GM03348 (cell line): Measurements from ENCODE around the gene ABHD12.
"Not testable (repeated sequence)": the region's sequence is repeated elsewhere in the genome, so short reads cannot be mapped to it uniquely, and the experiment has no call there.

ENCODE experiments used
- DNase-seq: peaks from one replicate; pipeline ENCODE4 v3.0.0; 2012; ENCODE audit warnings: low spot score

Gene ABHD12

DNA sequence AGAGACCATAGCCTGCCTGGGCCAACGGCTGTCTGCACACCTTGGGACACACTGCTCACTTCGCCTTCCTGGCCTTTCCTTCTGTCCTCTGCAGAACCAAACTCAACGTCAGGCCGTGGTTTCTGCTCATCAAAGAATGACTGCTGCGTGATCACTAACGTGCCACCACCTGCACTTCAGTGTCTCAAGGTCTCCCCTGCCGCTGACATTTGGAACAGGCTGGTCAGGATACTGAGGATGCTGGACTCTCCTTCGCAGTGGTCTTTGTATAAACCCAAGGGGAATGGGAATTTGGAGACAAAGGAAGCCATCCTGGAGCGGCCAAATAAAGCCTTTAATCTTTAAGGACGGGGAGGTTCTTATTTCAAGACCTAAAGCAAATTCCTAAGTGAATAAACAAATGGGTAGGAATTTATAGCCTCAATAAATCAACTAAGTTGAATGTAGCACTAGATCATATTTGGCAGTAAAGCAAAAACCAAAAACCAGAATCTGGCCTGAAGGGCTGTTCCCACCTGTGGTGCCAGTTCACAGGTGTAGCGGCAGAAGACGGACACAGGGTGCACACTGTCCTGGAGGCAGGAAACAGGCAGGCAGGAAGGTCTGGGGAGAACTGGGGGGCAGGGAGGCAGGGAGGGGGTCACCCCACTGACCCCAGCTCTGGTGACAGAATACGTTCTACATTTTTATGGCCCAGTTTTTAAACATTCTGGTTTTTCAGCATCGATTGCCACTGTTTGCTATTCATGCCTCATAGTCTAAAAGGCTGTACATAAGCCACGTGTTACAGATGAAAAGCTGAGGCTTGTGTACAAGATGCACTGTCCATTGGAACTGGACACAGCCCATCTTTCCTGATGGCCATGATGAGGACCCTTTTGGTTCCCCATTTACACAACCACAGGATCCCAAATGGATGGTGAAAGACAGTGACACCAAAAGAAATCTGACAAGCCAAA is 36.6 kb downstream of the ABHD12 start:
- DNase-seq: no peak

- no peak for DNase-seq
These were observed 37.3 kb downstream of the ABHD12 start for GRCh38 chr20:25353353-25353746.

DNA sequence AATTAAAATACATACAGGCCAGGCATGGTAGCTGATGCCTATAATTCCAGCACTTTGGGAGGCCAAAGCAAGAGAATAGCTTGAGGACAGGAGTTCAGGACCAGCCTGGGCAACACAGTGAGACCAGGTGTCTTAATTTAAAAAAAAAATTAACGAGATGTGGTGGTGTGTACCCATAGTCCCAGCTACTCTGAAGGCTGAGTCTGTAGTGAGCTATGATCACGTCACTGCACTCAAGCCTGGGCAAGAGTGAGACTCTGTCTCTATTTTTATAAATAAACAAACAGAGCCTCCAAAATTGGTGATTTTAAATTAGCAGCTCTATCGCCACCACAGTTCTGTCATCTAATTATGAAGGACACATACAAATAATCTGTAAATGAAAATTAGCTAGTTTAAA is 37.9 kb downstream of the ABHD12 start:
- no peak for DNase-seq

DNA sequence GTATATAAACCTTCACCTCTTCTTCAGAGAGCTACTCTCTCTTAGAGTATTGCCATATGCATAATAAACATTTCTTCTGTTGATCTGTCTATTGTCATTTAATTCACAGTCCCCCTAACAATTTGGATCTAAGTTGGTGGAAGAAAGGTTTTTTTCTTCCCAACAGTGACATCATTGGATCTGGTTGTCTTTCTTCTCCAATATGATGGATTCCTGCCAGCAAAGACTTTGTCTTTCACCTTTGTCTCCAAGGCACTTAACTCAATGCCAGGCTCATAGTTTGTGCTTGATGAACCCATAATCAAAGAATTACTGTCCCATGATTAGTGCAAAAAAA is 39.6 kb downstream of the ABHD12 start:
- no peak for DNase-seq

DNA sequence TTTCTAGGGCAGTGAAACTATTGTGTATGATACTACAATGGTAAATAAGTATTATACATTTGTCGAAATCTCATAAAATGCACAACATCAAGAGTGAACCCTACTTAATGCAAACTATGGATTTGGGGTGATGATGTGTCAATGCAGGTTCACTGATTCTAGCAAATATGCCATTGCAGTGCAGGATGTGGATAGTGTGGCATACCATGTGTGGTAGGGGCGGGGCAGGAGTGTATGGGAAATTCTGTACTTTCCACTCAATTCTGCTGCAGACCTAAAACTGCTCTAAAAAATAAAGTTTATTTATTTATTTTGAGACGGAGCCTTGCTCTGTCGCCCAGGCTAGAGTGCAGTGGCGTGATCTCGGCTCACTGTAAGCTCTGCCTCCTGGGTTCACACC is 44.3 kb downstream of the ABHD12 start:
- DNase-seq: no peak

DNA sequence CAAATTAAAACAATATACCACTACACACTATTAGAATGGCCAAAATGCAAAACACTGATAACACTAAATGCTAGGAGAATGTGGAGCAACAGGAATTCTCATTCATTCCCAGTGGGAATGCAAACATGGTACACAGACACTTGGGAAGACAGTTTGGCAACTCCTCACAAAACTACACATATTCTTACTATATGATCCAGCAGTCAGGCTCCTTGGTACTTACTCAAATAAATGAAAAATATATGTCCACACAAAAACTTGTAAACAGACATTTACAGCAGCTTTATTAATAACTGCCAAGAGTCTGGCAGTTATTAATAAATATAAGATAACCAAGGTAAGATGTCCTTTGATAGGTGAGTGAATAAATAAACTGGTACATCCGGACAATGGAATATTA is 44.9 kb downstream of the ABHD12 start:
- no peak for DNase-seq

DNA sequence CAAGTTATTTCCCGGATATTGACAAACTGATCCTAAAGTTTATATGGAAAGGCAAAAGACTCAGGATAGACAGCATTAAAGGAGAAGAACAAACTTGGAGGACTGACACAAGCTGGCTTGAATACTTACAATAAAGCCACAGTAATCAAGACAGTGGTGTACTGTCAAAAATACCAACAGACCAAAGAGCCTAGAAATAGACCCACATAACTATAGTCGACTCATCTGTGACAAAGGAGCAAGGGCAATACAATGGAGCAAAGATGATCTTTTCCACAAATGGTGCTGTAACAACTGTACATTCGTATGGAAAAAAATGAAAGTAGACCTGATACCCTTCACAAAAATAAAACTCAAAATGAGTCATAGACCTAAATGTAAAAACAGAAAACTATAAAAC is 46.0 kb downstream of the ABHD12 start:
- no peak for DNase-seq

- no peak for DNase-seq
These were observed 48.6 kb downstream of the ABHD12 start for GRCh38 chr20:25341716-25342680.

- DNase-seq: no peak
These were observed 50.3 kb downstream of the ABHD12 start for GRCh38 chr20:25340380-25340779.

- DNase-seq: no peak
These were observed 51.0 kb downstream of the ABHD12 start for GRCh38 chr20:25339608-25340007.

DNA sequence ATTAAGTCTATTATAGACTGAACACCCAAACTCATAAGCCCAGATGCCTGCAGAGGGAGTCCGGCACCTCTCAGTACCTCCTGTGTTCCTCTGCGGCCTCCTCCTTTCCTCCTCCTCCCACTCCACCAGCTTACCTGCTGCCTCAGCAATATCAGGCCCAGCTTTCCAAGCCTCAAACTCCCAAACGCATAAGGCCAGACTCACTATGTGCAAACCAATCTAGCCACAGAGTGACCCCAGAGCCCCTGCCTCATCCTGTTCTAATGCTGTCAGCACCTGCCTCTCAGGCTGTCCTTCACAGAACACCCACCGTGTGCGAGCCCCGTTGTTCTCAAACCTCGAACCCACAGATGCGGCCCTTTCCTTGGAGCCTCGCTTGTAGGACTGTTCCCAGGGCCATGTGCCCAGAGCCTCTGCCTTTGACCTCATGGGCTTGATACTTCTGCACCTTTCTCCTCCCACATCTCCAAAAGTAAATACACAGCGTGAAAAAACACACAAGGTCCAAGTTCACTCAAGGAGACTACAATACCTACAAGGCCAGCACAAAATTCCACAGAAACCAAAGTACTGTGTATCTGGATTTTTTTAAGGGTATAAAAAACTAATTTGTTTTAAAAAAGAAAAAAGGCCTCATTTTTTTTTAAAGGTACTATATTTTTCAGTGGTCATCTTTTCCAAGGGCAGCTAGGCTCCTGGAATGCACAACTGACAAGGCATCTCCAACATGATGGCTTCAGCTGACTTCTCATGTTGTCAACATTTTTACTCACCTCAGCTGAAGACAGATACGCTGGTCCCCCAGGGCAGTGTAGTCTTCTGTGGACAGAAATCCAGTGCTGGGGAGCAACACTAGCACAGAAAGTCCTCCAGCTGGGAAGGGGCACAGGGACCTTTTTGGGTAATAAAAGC is 52.3 kb downstream of the ABHD12 start:
- no peak for DNase-seq

GRCh38 chr20:25336561-25337422 is 53.8 kb downstream of the ABHD12 start:
- no peak for DNase-seq

DNA sequence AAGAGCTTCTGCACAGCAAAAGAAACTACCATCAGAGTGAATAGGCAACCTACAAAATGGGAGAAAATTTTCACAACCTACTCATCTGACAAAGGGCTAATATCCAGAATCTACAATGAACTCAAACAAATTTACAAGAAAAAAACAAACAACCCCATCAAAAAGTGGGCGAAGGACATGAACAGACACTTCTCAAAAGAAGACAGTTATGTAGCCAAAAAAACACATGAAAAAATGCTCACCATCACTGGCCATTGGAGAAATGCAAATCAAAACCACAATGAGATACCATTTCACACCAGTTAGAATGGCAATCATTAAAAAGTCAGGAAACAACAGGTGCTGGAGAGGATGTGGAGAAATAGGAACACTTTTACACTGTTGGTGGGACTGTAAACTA is 55.7 kb downstream of the ABHD12 start:
- not testable (repeated sequence) for DNase-seq

DNA sequence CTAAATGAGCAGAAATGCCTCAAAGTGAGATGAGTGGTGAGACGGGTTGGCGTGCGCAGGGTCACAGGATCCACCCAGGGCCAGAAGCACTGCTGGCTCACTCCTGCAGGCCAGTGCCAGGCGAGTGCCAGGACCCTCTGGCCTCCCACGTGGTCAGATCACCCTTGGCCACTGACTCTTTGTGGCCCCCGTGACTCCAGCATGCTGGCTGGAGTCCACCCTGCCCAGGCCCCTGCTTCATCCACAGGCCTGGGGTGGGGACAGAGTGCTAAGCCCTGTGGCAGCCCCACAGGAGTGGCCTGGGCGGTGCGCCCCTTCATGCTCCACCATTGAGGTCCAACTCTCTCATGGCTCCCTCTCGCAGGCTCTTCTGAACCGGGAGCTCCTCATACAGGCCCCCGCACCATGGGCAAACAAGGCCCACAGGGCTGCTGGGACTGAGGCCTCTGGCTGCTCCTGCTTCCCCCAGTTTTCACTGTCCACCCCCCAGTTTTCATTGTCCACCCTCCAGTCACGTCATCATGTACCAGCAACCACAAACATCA is 61.6 kb downstream of the ABHD12 start:
- no peak for DNase-seq

- DNase-seq: no peak
These were observed 63.0 kb downstream of the ABHD12 start for GRCh38 chr20:25327521-25328235.

DNA sequence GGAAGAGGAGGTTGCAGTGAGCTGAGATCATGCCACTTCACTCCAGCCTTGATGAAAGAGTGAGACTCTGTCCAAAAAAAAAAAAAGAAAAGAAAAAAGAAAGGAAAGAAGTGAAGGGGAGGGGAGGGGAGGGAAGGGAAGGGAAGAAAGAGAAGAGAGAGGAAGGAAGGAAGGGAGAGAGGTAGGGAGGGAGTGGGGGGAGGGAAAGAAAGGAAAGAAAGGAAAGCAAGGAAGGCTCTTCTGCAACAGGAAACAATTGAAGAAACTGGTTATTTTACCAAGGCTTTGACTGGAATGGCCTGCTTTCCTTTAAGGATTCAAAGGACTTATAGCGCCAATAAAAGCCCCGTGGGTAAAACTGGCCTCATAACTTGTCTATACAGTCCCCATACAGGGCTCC is 64.6 kb downstream of the ABHD12 start:
- DNase-seq: no peak

DNA sequence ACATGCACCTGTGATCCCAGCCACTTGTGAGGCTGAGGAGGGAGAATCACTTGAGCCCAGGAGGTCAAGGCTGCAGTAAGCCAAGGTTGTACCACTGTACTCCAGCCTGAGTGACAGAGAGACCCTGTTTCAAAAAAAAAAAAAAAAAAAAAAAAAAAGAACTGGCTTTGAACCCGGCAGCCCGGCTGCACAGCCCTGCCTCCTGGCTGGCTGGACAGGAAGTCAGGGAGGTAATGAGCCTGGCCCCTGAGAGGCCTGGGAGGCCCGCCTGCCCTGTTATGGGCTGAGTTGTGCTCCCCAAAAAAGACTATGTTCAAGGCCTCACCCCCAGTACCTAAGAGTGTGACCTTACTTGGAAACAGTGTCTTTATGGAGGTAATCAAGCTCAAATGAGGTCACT is 65.6 kb downstream of the ABHD12 start:
- no peak for DNase-seq

- DNase-seq: no peak
These were observed 66.2 kb downstream of the ABHD12 start for GRCh38 chr20:25324412-25324811.

- DNase-seq: no peak
These were observed 67.0 kb downstream of the ABHD12 start for GRCh38 chr20:25323496-25324246.
